Prostate gland (tissue), 2 donors: ENCODE results near the gene RNF217. TPM values are rescaled to one million over a fixed set of nuclear protein-coding genes. Genes with fewer than 3 reads are reported as not detected.

Source experiments
- DNase-seq: peaks from one replicate; pipeline ENCODE4 v3.0.0-alpha.2; 2019; ENCODE audit warnings: low spot score
- H3K27ac ChIP-seq, 2 donors: fragments of 200-600 bp; sonication (generic); 2 replicates each; pipeline ENCODE4 v1.5.1; 2017 to 2019
- H3K27me3 ChIP-seq: fragments of 200-600 bp; sonication (generic); replicated peaks from 2 replicates; pipeline ENCODE4 v1.5.1; 2019; ENCODE audit not compliant: insufficient read depth
- H3K36me3 ChIP-seq, 2 donors: fragments of 200-600 bp; sonication (generic); 1 replicate in 1 of 2; 2 replicates in 1 of 2; pipeline versions ENCODE4 v1.5.1 to v1.8.1; 2017 to 2019
- H3K4me1 ChIP-seq: fragments of 200-600 bp; sonication (generic); replicated peaks from 2 replicates; pipeline ENCODE4 v1.5.1; 2019
- H3K4me3 ChIP-seq, 2 donors: fragments of 200-600 bp; sonication (generic); 2 replicates each; pipeline ENCODE4 v1.5.1; 2017 to 2019
- H3K9me3 ChIP-seq: fragments of 200-600 bp; sonication (generic); 2 replicates; pipeline ENCODE4 v1.5.1; 2017
- POLR2A ChIP-seq: fragments of 450-650 bp; IDR thresholded peaks from one replicate; pipeline ENCODE4 v1.6.1; 2016; ENCODE audit warnings: antibody characterized with exemption, mild to moderate bottlenecking
- POLR2AphosphoS5 ChIP-seq: sonication (generic); formaldehyde crosslinking; IDR thresholded peaks from one replicate; pipeline ENCODE4 v1.6.1; 2017; ENCODE audit warnings: antibody characterized with exemption
- WGBS: methylation state at CpG from one replicate; pipeline ENCODE4 v1.1.5; 2018; 5-methylcytosine and 5-hydroxymethylcytosine counted together
- intact Hi-C: fragments of 100-400 bp; cut with DNase I; formaldehyde crosslinking; loops from one replicate; pipeline ENCODE4 v1.14.2; 2022
- total RNA-seq, 2 donors: library from RNA; depleted of rRNA; stranded (reverse); fragments of >200 nt; gene quantifications; one replicate each; pipeline ENCODE4 v1.1.0, GENCODE V29; 2016
- TF ChIP-seq, protein P1 (sequence below), 4 experiments: fragments of 200-600 bp in 2 of 4; fragments of 450-650 bp in 2 of 4; sonication (generic) in 2 of 4; IDR thresholded peaks; 1 replicate in 3 of 4; 2 replicates in 1 of 4; pipeline ENCODE4 v1.5.1; 2016 to 2019; ENCODE audit warnings: antibody characterized with exemption in 4 of 4, mild to moderate bottlenecking in 2 of 4, moderate library complexity in 2 of 4

Gene RNF217
- total RNA-seq, 2 donors from 2014 or later: 12.1 to 24.3 TPM

DNA sequence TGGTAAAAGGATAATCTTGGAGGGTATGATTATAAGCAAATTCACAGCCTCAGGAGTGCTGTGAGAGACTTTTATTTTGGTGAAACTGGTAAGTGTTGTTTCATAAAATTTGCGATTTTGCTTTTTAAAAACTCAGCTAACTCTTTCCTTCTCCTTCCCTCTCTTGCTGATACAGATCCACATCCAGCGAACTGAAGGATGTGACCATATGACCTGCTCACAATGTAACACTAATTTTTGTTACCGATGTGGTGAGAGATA lies 114.2 kb downstream of the RNF217 start:
- H3K27ac ChIP-seq: no peak overlapping the region
- intact Hi-C loops: no loop called here
- no peak overlapping the region for H3K4me3 ChIP-seq
- no peaks in the 10 kb centered on the region for H3K9me3 ChIP-seq
- WGBS: 95% methylated on average over 3 of the region's 3 CpGs
- H3K4me1 ChIP-seq: no peaks in the 10 kb centered on the region
- no peaks in the 10 kb centered on the region for H3K36me3 ChIP-seq
- H3K27me3 ChIP-seq: no peaks in the 10 kb centered on the region
- TF ChIP-seq, protein P1, sequence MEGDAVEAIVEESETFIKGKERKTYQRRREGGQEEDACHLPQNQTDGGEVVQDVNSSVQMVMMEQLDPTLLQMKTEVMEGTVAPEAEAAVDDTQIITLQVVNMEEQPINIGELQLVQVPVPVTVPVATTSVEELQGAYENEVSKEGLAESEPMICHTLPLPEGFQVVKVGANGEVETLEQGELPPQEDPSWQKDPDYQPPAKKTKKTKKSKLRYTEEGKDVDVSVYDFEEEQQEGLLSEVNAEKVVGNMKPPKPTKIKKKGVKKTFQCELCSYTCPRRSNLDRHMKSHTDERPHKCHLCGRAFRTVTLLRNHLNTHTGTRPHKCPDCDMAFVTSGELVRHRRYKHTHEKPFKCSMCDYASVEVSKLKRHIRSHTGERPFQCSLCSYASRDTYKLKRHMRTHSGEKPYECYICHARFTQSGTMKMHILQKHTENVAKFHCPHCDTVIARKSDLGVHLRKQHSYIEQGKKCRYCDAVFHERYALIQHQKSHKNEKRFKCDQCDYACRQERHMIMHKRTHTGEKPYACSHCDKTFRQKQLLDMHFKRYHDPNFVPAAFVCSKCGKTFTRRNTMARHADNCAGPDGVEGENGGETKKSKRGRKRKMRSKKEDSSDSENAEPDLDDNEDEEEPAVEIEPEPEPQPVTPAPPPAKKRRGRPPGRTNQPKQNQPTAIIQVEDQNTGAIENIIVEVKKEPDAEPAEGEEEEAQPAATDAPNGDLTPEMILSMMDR (IDR thresholded peaks at IDR 0.05): no peak
- TF ChIP-seq POLR2A: no peak
- no peak for TF ChIP-seq POLR2AphosphoS5
- no peak for DNase-seq

DNA sequence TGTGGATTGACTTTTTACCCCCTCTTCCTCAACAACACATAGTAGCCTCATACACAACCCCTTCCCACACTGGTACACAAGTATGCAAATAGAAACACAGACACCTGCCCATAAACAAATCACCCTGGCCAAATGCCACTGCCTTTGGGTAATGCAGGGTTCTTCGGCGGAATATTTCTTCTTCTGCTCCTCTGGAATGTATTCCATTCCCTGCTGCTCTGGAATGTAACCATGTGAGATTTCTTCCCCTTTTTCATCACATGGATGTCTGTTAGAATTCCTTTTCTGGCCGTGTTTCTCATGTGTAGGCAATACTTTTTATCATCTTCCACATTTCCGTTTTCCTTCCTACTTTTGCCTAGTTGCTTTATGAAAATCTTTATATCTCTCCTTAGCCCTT lies 115.2 kb downstream of the RNF217 start:
- DNase-seq: no peak
- Histone ChIP-seq H3K27me3 (no peaks in the 10 kb centered on the region), H3K4me3 (no peak overlapping the region), H3K36me3 (no peaks in the 10 kb centered on the region), H3K27ac (no peak overlapping the region), H3K9me3 (no peaks in the 10 kb centered on the region), H3K4me1 (no peaks in the 10 kb centered on the region)
- intact Hi-C loops: no loop called here
- WGBS: 78% methylated on average over 4 of the region's 4 CpGs
- TF ChIP-seq POLR2A (no peak), POLR2AphosphoS5 (no peak)
- TF ChIP-seq, protein P1 (IDR thresholded peaks at IDR 0.05): no peak

GRCh38 chr6:125078602-125079321 lies 116.5 kb downstream of the RNF217 start:
- intact Hi-C loops: no loop called here
- Histone ChIP-seq H3K9me3 (no peaks in the 10 kb centered on the region), H3K4me3 (no peak overlapping the region), H3K27ac (no peak overlapping the region), H3K4me1 (no peaks in the 10 kb centered on the region), H3K27me3 (no peaks in the 10 kb centered on the region), H3K36me3 (no peaks in the 10 kb centered on the region)
- DNase-seq: no peak
- TF ChIP-seq POLR2AphosphoS5 (no peak), POLR2A (no peak)
- TF ChIP-seq, protein P1 (IDR thresholded peaks at IDR 0.05): no peak
- WGBS: 92% methylated on average over 5 of the region's 5 CpGs

GRCh38 chr6:125082908-125083683 lies 120.9 kb downstream of the RNF217 start:
- 96% methylated on average over 8 of the region's 8 CpGs for WGBS
- H3K4me1 ChIP-seq: no peaks in the 10 kb centered on the region
- H3K4me3 ChIP-seq: no peak overlapping the region
- intact Hi-C loops: no loop called here
- H3K9me3 ChIP-seq: no peaks in the 10 kb centered on the region
- no peak for TF ChIP-seq POLR2A
- no peaks in the 10 kb centered on the region for H3K27me3 ChIP-seq
- H3K27ac ChIP-seq: no peak overlapping the region
- no peaks in the 10 kb centered on the region for H3K36me3 ChIP-seq
- DNase-seq: no peak

- intact Hi-C loops: no loop called here
- 92% methylated on average over 2 of the region's 2 CpGs for WGBS
- no peak for DNase-seq
- H3K4me3 ChIP-seq: no peak overlapping the region
- no peak for TF ChIP-seq POLR2A
- no peak for TF ChIP-seq POLR2AphosphoS5
- TF ChIP-seq, protein P1 (IDR thresholded peaks at IDR 0.05): no peak
- H3K36me3 ChIP-seq: no peaks in the 10 kb centered on the region
- no peak overlapping the region for H3K27ac ChIP-seq
- no peaks in the 10 kb centered on the region for H3K27me3 ChIP-seq
- H3K4me1 ChIP-seq: no peaks in the 10 kb centered on the region
- H3K9me3 ChIP-seq: no peaks in the 10 kb centered on the region
Measured at GRCh38 chr6:125083684-125083990, 121.4 kb downstream of the RNF217 start.
